Measurements from ENCODE around the gene ITPR1.

DNA sequence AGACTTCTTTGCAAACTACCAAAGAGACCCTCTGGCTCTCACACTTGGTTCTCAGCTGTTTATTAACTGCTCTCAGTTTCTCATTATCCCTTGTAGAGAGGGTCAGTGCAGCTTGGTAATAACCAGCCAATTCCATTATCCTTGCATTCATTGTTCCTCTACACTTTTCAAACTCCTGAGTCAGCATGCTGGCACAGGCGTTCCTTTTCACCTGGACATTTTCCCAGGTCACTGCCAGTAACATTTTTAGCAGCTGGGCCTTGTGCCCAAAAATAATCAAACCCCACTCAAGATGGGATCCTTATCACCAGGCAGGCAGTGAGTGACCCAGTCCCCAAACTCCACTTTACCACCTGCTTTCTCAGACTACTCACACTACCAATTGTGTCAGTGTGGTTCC lies 21.2 kb upstream of the ITPR1 start:
- TF ChIP-seq, protein P1, sequence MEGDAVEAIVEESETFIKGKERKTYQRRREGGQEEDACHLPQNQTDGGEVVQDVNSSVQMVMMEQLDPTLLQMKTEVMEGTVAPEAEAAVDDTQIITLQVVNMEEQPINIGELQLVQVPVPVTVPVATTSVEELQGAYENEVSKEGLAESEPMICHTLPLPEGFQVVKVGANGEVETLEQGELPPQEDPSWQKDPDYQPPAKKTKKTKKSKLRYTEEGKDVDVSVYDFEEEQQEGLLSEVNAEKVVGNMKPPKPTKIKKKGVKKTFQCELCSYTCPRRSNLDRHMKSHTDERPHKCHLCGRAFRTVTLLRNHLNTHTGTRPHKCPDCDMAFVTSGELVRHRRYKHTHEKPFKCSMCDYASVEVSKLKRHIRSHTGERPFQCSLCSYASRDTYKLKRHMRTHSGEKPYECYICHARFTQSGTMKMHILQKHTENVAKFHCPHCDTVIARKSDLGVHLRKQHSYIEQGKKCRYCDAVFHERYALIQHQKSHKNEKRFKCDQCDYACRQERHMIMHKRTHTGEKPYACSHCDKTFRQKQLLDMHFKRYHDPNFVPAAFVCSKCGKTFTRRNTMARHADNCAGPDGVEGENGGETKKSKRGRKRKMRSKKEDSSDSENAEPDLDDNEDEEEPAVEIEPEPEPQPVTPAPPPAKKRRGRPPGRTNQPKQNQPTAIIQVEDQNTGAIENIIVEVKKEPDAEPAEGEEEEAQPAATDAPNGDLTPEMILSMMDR (IDR thresholded peaks at IDR 0.05), result no peak
- no peak for TF ChIP-seq POLR2A (IDR thresholded peaks at IDR 0.05)
